KOPT-K1 (cell line): ENCODE measurements around the gene SIGLEC1.

Source experiments
- H3K27ac ChIP-seq: fragments of 200-600 bp; sonication (generic); 2 replicates; pipeline ENCODE4 v1.5.1; 2016; ENCODE audit warnings: antibody characterized with exemption, mild to moderate bottlenecking, low read depth, low read length; ENCODE audit not compliant: poor library complexity, severe bottlenecking
- H3K36me3 ChIP-seq: fragments of 200-600 bp; sonication (generic); 2 replicates; pipeline ENCODE4 v1.5.1; 2017; ENCODE audit warnings: antibody characterized with exemption, mild to moderate bottlenecking, low read length, moderate library complexity; ENCODE audit not compliant: insufficient read depth
- H3K9me3 ChIP-seq: fragments of 200-600 bp; sonication (generic); 2 replicates; pipeline ENCODE4 v1.5.1; 2017; ENCODE audit warnings: antibody characterized with exemption, low read length, mild to moderate bottlenecking; ENCODE audit not compliant: insufficient read depth, poor library complexity, severe bottlenecking

Gene SIGLEC1

DNA sequence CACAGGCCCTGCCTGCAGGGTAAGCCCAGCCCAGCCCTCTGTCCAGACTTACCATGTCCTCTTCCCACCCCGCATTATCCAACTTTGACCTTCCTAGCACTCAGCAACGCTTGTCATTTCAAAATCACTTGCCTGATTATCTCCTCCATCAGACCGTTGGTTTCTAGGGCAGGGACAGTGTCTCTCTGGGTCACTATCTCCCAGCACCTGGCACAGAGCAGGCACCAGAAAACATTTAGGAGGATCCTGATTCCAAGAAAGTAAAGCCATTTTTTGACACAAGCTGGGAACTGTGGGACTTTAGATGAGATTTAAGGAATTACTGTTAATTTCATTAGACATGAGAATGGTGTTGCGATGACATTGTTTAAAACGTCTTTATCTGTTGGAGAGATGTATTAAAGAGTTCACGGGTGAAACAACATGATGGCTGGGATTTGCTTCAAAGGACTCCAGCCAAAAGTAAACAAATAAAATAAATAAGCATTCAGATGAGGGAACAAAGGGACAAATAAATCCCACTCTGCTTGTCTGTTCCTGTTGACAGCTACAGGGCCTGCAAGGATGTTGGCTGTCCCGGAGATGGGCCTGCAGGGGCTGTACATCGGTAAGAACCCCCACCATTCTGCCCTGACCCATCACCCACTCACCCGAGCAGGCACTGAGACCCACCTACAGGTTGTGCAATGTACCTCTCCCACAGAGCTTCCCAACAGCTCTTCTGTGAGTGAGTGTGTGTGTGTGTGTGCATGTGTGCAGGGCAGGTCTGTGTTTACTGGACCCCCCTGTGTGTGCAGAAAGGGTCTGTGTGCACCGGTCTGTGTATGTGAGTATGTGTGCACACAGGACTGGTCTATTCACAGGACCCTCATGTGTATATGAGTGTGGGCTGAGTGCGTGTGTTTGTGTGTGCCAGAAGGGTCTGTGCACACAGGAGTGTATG lies 26.0 kb upstream of the SIGLEC1 start:
- Histone ChIP-seq H3K9me3 (no peaks in the 10 kb centered on the region), H3K36me3 (no peaks in the 10 kb centered on the region), H3K27ac (no peak overlapping the region)

DNA sequence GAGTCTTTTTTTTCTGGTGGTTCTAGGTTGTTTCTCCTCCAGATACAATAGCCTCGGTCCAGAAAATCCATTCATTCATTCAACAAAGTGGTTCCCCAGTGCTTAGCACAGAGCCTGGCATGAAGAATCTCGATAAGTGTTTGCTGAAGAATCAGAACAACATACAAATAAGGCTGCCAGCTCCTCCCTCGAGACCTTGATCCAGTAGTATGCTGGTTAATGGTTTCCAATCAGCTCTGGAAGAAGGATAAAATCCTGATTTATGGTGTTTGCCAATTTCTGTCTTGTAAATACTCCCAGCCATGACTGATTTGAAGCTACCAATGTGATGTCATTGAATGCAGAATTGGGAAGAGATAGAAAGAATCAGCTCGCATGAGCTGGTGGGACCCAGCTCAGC lies 23.4 kb upstream of the SIGLEC1 start:
- Histone ChIP-seq H3K36me3 (no peaks in the 10 kb centered on the region), H3K9me3 (no peaks in the 10 kb centered on the region), H3K27ac (no peak overlapping the region)

- H3K27ac ChIP-seq = no peak overlapping the region
- no peaks in the 10 kb centered on the region for H3K9me3 ChIP-seq
- no peaks in the 10 kb centered on the region for H3K36me3 ChIP-seq
Observed at GRCh38 chr20:3734111-3734843, 21.9 kb upstream of the SIGLEC1 start.

DNA sequence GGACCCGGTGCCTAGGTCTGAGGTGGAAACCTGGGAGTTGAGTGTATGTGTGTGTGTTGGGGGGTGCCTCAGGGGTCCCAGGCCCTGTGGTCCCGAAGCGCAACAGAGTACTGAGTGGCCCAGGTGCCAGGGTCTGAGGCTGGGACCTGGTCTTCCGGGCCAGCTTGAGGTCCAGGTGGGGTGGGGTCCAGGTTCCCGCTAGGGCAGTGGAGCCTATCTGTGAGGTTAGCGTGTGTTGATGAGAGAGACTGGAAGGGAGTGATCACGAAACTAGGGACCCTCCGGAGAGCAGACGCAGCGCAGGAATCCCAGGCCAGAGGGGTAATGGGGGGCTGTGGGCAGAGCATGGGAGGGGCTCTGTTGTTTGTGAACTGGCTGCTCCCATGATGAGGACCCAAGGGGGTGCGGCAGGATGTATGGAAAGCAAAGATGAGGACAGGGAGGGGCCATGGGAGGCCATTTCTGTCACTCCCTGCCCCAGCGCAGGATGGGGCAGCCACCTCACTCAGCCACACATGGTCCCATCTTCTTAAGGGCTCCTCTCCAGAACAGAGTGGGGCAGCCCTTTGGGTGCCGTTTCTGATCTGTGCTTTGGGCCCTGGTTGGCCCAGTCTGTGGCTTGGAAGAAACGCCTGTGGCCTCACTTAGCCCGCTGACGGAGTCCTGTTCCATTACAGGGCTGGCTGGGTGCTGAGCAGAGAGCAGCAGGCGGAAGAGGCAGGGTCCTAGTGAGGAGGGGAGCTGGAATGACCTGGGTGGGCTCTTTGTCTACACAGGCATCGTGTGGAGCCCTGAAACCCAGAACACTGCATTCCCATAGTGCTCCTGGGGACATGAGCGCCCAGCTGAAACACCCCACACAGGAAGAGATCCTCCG lies 21.0 kb upstream of the SIGLEC1 start:
- H3K36me3 ChIP-seq = no peaks in the 10 kb centered on the region
- no peak overlapping the region for H3K27ac ChIP-seq
- H3K9me3 ChIP-seq = no peaks in the 10 kb centered on the region

DNA sequence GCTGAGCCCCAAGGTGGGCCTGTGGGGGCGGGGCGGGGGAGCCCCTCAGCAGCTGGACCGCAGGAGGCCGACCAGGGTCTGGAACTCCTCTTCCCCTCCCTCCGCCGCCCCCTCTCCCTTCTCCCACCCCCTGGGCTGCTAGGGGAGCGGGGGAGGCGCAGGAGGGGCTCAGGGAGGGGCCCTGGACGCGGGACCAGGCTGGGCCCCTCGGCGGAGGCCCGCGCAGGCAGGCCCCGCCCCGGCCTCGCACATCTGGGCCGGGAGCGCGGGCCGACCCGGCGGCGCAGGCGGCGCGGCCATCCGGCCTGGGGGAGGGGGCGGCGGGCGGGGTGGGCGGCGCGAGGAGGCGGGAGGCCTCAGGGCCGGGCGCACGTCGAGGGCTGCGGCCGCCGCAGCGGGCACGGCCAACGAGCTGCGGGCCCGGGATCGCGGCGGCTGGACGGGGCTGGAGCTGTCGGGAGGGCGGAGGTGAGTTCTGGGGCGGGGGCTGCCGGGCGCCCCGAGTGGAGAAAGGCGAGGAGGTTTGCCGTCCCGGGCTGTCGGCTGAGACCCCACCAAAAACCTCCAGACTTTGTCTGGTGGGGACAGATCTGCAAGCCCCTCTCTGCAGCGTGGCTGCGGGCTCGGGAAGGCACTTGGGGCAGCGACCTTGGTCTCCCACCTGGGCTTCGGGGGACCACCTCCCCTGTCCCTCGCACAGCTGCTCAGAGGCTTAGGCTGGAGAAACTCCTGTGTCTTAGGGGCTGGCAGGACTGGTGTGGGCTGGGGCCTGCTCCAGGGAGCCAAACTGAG lies 20.1 kb upstream of the SIGLEC1 start, which contains the start of gene HSPA12B:
TSS of gene HSPA12B (plus strand) at position 359 of the 792 bp plus-strand sequence. CDS start 5,990 bp downstream, outside the sequence.
- Histone ChIP-seq H3K9me3 (no peaks in the 10 kb centered on the region), H3K27ac (no peak within 1 kb of the TSS), H3K36me3 (no peaks in the 10 kb centered on the region)

DNA sequence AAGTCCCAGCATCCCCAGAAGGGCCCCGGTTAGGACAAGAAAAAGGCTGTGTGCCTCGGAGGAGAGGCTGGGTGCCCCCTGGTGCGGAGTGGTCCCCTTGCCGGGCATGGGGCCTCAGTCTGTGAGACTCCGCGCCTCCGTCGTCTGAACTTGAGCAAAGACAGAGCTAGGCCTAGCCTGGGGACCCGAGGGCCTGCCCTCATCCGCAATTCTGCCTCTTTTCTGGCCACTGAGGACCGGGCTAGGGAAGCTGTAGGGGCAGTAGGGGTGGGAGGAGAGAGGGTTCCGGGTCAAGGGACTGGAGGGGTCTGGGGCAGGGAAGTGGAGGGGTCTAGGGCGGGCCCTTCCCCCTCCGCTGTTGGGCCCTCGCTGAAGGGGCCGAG lies 19.5 kb upstream of the SIGLEC1 start:
- H3K27ac ChIP-seq = no peak overlapping the region
- H3K36me3 ChIP-seq = no peaks in the 10 kb centered on the region
- no peaks in the 10 kb centered on the region for H3K9me3 ChIP-seq

GRCh38 chr20:3730803-3731672 lies 18.6 kb upstream of the SIGLEC1 start:
- H3K36me3 ChIP-seq = no peaks in the 10 kb centered on the region
- H3K27ac ChIP-seq = no peak overlapping the region
- no peaks in the 10 kb centered on the region for H3K9me3 ChIP-seq

- Histone ChIP-seq H3K27ac (no peak overlapping the region), H3K36me3 (no peaks in the 10 kb centered on the region)
Observed at GRCh38 chr20:3729811-3730540, 17.6 kb upstream of the SIGLEC1 start.

DNA sequence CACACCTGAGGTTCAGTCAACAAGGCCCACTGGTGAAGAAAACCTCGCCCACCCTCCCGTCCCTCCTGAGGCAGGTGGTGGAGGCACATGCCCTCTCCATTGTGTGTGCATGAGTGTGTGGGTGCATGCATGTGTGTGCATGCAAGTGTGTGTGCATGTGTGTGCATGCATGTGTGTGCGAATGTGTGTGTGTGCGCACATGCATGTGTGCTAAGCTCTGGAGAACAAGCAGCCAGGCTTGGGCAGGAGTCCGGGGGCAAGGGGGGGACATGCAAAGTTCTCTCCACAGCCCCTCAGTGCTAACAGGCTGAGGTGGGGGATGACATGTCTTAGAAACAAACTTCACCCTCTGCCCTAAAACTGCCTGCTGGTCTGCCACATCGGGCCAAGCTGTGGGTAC lies 17.0 kb upstream of the SIGLEC1 start:
- Histone ChIP-seq H3K27ac (no peak overlapping the region), H3K9me3 (no peaks in the 10 kb centered on the region), H3K36me3 (no peaks in the 10 kb centered on the region)

More at GRCh38 chr20:3729811-3730540, 17.6 kb upstream of the SIGLEC1 start:
- H3K9me3 ChIP-seq = no peaks in the 10 kb centered on the region

DNA sequence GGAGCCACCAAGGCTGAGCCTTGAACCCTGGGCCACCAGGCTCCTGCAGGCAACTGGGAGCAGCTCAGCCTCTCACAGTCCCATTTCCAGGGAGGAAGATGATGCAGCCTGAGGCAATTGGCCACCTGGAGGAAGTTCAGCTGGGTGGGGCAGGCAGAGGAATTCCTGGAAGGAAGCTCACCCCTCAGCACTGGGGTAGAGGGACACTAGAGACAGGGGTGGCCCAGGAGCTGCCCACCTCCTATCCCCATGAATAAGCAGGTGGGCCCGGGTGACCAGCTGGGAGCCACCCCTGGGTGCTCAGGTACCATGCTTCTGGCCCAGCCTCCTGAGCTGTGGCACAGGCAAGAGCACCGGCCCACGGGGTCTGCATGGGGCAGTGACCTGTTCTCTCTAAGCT lies 16.5 kb upstream of the SIGLEC1 start:
- no peak overlapping the region for H3K27ac ChIP-seq
- no peaks in the 10 kb centered on the region for H3K9me3 ChIP-seq
- H3K36me3 ChIP-seq = no peaks in the 10 kb centered on the region

- Histone ChIP-seq H3K27ac (no peak overlapping the region), H3K36me3 (no peaks in the 10 kb centered on the region), H3K9me3 (no peaks in the 10 kb centered on the region)
Observed at GRCh38 chr20:3728354-3728753, 16.0 kb upstream of the SIGLEC1 start.

DNA sequence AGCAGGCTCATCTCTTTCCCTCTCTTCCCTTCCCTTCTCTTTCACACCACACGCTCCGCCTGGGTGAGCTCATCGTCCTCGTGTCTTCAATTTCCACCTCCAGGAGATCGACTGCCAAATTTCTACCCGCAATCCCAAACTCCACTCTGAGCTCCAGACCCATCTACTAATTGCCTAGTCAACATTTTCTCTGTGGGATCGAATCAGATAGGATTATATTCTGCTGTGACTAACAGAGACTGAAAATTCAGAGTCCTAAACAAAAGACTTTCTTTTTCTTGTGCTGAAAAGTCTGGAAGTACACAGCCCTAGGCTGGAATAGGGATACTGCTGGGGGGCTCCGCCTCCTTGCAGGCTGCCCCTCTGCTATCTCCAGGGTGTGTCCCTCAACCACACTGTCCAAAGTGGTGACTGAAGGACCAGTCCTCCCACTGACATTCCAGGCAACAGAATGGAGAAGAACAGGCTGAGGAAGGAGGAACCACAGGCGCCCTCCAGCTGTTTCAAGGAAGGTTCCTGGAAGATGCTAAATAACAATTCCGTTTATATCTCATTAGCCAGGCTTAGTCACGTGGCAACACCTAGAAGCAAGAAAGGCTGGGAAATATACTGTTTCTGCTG lies 15.1 kb upstream of the SIGLEC1 start:
- H3K9me3 ChIP-seq = no peaks in the 10 kb centered on the region
- no peak overlapping the region for H3K27ac ChIP-seq
- H3K36me3 ChIP-seq = no peaks in the 10 kb centered on the region

DNA sequence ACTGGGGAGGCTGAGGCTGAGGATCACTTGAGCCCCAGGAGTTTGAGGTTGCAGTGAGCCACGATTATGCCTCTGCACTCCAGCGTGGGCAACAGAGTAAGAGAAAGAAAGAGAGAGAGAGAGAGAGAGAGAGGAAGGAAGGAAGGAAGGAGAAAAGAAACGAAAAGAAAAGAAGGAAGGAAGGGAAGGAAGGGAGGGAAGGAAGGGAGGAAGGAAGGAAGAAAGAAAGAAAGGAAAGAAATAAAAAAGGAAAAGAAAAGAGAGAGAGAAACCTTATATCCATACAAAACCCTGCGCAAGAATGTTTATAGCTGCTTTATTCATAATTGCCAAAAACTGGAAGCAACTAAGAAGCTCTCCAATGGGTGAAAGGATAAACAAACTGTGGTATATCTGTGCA lies 12.0 kb upstream of the SIGLEC1 start:
- Histone ChIP-seq H3K27ac (no peak overlapping the region), H3K9me3 (no peaks in the 10 kb centered on the region), H3K36me3 (no peaks in the 10 kb centered on the region)
